Measurements from ENCODE around the gene DRD2.

DNA sequence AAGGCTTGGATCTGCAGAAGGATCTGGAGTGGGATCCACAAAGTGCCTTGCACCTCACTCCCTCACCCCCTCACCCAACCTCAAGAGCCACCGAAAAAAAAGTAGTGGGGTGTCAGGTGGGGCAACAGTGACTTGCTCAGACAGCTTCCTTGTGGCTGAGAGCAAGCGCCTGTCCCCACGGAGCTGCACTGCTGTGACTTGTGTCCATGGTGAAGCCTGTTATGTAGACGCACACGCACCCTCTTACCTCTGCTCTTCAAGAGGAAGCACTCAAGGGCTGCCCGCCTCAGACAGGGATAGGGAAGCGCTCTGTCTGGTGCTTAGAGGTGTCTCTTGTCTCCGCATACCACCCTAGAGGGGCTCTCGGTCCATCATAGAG lies 1.2 kb downstream of the DRD2 start:
- TF ChIP-seq EZH2 (optimal IDR thresholded peaks at IDR 0.05; ENCODE audit: low read depth, low read length) (no peak), EZH2phosphoT487 (IDR thresholded peaks at IDR 0.05; ENCODE audit: low read length) (no peak), CTCF (IDR thresholded peaks at IDR 0.05; ENCODE audit: low read length) (no peak)

All from MM.1S (cell line).